ENCODE data around the gene RARB.

DNA sequence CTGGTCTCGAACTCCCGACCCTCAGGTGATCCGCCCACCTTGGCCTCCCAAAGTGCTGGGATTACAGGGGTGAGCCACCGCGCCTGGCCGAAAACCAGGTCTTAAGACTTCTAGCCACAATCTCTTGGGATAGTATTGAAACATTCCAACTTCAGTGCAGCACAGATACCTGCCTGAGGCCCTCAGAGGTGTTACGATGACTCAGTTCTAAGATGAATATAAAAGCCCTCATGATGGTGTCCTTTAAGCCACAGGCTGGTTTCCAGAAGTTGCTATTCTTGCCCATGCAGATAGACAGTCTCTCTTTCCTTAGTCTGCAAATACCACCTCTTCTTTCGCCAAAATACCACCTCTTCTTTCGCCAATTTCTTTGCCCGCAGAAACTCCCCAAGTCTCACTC lies 69.0 kb downstream of the RARB start:
- TF ChIP-seq, protein P1, sequence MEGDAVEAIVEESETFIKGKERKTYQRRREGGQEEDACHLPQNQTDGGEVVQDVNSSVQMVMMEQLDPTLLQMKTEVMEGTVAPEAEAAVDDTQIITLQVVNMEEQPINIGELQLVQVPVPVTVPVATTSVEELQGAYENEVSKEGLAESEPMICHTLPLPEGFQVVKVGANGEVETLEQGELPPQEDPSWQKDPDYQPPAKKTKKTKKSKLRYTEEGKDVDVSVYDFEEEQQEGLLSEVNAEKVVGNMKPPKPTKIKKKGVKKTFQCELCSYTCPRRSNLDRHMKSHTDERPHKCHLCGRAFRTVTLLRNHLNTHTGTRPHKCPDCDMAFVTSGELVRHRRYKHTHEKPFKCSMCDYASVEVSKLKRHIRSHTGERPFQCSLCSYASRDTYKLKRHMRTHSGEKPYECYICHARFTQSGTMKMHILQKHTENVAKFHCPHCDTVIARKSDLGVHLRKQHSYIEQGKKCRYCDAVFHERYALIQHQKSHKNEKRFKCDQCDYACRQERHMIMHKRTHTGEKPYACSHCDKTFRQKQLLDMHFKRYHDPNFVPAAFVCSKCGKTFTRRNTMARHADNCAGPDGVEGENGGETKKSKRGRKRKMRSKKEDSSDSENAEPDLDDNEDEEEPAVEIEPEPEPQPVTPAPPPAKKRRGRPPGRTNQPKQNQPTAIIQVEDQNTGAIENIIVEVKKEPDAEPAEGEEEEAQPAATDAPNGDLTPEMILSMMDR (IDR thresholded peaks at IDR 0.05 in 8 of 11, conservative IDR thresholded peaks at IDR 0.05 in 3 of 11), result no peak
- TF ChIP-seq POLR2AphosphoS5 (IDR thresholded peaks at IDR 0.05), result no peak
- TF ChIP-seq POLR2A (IDR thresholded peaks at IDR 0.05), result no peak
